ENCODE measurements around the gene GYG2.

DNA sequence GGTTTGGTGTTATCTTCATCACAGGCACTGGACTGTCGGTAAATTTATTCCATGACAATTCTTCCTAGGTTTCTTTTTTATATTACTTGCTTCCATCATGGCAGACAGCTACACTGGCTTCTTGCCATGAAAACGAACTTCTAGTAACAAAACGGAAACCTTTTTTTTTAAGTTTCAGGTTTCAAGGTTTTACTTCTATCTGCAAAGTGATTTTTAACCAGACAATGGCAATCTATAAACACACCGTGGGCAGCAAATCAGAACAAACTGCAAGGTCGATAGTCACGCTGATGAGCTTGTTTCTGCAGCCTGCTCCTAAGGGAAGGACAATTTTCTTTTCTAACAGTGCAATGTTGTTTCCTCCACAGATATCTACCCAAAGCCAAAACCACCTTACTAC, 47.0 kb upstream of the GYG2 start:
- TF ChIP-seq, protein P1, sequence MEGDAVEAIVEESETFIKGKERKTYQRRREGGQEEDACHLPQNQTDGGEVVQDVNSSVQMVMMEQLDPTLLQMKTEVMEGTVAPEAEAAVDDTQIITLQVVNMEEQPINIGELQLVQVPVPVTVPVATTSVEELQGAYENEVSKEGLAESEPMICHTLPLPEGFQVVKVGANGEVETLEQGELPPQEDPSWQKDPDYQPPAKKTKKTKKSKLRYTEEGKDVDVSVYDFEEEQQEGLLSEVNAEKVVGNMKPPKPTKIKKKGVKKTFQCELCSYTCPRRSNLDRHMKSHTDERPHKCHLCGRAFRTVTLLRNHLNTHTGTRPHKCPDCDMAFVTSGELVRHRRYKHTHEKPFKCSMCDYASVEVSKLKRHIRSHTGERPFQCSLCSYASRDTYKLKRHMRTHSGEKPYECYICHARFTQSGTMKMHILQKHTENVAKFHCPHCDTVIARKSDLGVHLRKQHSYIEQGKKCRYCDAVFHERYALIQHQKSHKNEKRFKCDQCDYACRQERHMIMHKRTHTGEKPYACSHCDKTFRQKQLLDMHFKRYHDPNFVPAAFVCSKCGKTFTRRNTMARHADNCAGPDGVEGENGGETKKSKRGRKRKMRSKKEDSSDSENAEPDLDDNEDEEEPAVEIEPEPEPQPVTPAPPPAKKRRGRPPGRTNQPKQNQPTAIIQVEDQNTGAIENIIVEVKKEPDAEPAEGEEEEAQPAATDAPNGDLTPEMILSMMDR (IDR thresholded peaks at IDR 0.05; ENCODE audit: low read depth, low read length), result no peak
- TF ChIP-seq POLR2A (IDR thresholded peaks at IDR 0.05; ENCODE audit: extremely low read depth, insufficient read length) (no peak), MYC (IDR thresholded peaks at IDR 0.05; ENCODE audit: low read depth, low read length) (no peak)
- TF ChIP-seq, protein P2, sequence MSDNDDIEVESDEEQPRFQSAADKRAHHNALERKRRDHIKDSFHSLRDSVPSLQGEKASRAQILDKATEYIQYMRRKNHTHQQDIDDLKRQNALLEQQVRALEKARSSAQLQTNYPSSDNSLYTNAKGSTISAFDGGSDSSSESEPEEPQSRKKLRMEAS (IDR thresholded peaks at IDR 0.05; ENCODE audit: low read depth, low read length), result no peak
